B cell (primary cell): Measurements from ENCODE around the gene COL5A3. TPM values are rescaled to one million over a fixed set of nuclear protein-coding genes. Genes with fewer than 3 reads are reported as not detected.

Experiments
- ATAC-seq: fragments of 200-7000 bp; cut with Tn5 transposase; one replicate; pipeline ENCODE4 v1.10.0; 2021; ENCODE audit warnings: low read depth, mild to moderate bottlenecking, moderate number of reproducible peaks, moderate library complexity
- CTCF ChIA-PET: fragments of 350-600 bp; sonication (Branson Sonifier 250); formaldehyde crosslinking; loops from one replicate; lab custom pipeline; 2021; ENCODE audit warnings: antibody characterized with exemption, inconsistent platforms; lab: Charles Lee
- POLR2A ChIA-PET: fragments of 350-600 bp; sonication (Branson Sonifier 250); formaldehyde crosslinking; loops from one replicate; lab custom pipeline; 2021; ENCODE audit warnings: antibody characterized with exemption; lab: Charles Lee
- DNase-seq: peaks from one replicate; pipeline ENCODE4 v3.0.0; 2013
- H2AFZ ChIP-seq: 2 replicates; pipeline ENCODE4 v1.6.1; 2012; ENCODE audit warnings: mild to moderate bottlenecking, low read depth, low read length; ENCODE audit not compliant: insufficient read depth, poor library complexity, severe bottlenecking
- H3K27ac ChIP-seq, 2 donors: 1 replicate in 1 of 2; 2 replicates in 1 of 2; pipeline ENCODE4 v1.5.1; 2012 to 2013; ENCODE audit warnings: low read length in 2 of 2, mild to moderate bottlenecking in 2 of 2, moderate library complexity in 1 of 2
- H3K27me3 ChIP-seq, 4 experiments: fragments of 200-600 bp in 1 of 4; sonication (generic) in 1 of 4; replicated peaks in 1 of 4; 1 replicate in 2 of 4; 2 replicates in 2 of 4; pipeline versions ENCODE4 v1.6.1 to v1.7.0; 2013 to 2016; ENCODE audit warnings: low read length in 3 of 4, mild to moderate bottlenecking in 2 of 4, mixed read lengths in 1 of 4, moderate library complexity in 1 of 4; ENCODE audit not compliant: insufficient read depth in 4 of 4, control insufficient read depth in 3 of 4; ENCODE audit errors: control extremely low read depth in 1 of 4
- H3K36me3 ChIP-seq, 2 experiments: replicated peaks in 1 of 2; 1 replicate in 1 of 2; 2 replicates in 1 of 2; pipeline versions ENCODE4 v1.6.1 to v1.7.1; 2013; ENCODE audit warnings: low read length in 1 of 2; ENCODE audit not compliant: insufficient read depth in 2 of 2, control insufficient read depth in 1 of 2; ENCODE audit errors: control extremely low read depth in 1 of 2, extremely low read depth in 1 of 2
- H3K4me1 ChIP-seq, 2 donors: fragments of 200-600 bp in 1 of 2; sonication (generic) in 1 of 2; 1 replicate in 1 of 2; 2 replicates in 1 of 2; pipeline versions ENCODE4 v1.5.1 to v1.6.1; 2013 to 2017; ENCODE audit warnings: low read length in 2 of 2; ENCODE audit not compliant: control insufficient read depth in 2 of 2, insufficient read depth in 2 of 2
- H3K4me2 ChIP-seq: replicated peaks from 2 replicates; pipeline ENCODE3; 2012; ENCODE audit warnings: mild to moderate bottlenecking, low read depth, low read length; ENCODE audit not compliant: poor library complexity, severe bottlenecking
- H3K4me3 ChIP-seq, 5 experiments: fragments of 200-600 bp in 1 of 5; sonication (generic) in 1 of 5; 1 replicate in 3 of 5; 2 replicates in 2 of 5; pipeline versions ENCODE4 v1.5.1 to v1.7.0; 2011 to 2016; ENCODE audit warnings: low read length in 4 of 5, mild to moderate bottlenecking in 4 of 5, low read depth in 2 of 5, control low read depth in 1 of 5, moderate library complexity in 1 of 5; ENCODE audit not compliant: insufficient read depth in 1 of 5; ENCODE audit errors: control extremely low read depth in 1 of 5, extremely low read depth in 1 of 5
- H3K79me2 ChIP-seq: fragments of 200-600 bp; sonication (generic); one replicate; pipeline ENCODE4 v1.6.0; 2016; ENCODE audit warnings: low read length; ENCODE audit not compliant: control insufficient read depth, insufficient read depth
- H3K9ac ChIP-seq: fragments of 200-600 bp; sonication (generic); 2 replicates; pipeline ENCODE4 v1.6.1; 2017; ENCODE audit warnings: mild to moderate bottlenecking, low read length, moderate library complexity
- H3K9me3 ChIP-seq, 3 donors: one replicate each; pipeline versions ENCODE4 v1.6.1 to v1.7.1; 2013; ENCODE audit warnings: low read length in 2 of 3; ENCODE audit not compliant: control insufficient read depth in 2 of 3, insufficient read depth in 1 of 3; ENCODE audit errors: control extremely low read depth in 1 of 3
- H4K20me1 ChIP-seq: 2 replicates; pipeline ENCODE4 v1.6.0; 2012; ENCODE audit warnings: mild to moderate bottlenecking, low read length; ENCODE audit not compliant: insufficient read depth, control insufficient read depth, poor library complexity, severe bottlenecking
- H3K27ac Mint-ChIP-seq: one replicate; pipeline ENCODE4 v1.8.0; 2021; ENCODE audit warnings: mixed read lengths
- H3K27me3 Mint-ChIP-seq: one replicate; pipeline ENCODE4 v1.8.0; 2021; ENCODE audit warnings: mixed read lengths
- H3K4me1 Mint-ChIP-seq: one replicate; pipeline ENCODE4 v1.8.0; 2021; ENCODE audit warnings: mixed read lengths
- H3K4me3 Mint-ChIP-seq: one replicate; pipeline ENCODE4 v1.8.0; 2021; ENCODE audit warnings: mixed read lengths
- H3K9me3 Mint-ChIP-seq: one replicate; pipeline ENCODE4 v1.8.0; 2022; ENCODE audit warnings: mixed read lengths; ENCODE audit not compliant: insufficient read depth
- CTCF ChIP-seq: fragments of 200-600 bp; IDR thresholded peaks from one replicate; pipeline ENCODE4 v1.8.0; 2022; ENCODE audit warnings: antibody characterized with exemption, mild to moderate bottlenecking
- EZH2 ChIP-seq: IDR thresholded peaks from 2 replicates; pipeline ENCODE4 v1.6.1; 2012; ENCODE audit warnings: borderline replicate concordance, low read depth, mild to moderate bottlenecking, moderate library complexity, low read length; ENCODE audit not compliant: insufficient read depth, poor library complexity, severe bottlenecking
- WGBS: methylation state at CpG from one replicate; pipeline ENCODE4 v1.1.5; 2013; ENCODE audit warnings: missing lambda C conversion rate; ENCODE audit not compliant: insufficient coverage; 5-methylcytosine and 5-hydroxymethylcytosine counted together
- intact Hi-C: fragments of 100-400 bp; cut with micrococcal nuclease; formaldehyde crosslinking; loops from one replicate; pipeline ENCODE4 v1.10.0; 2022
- polyA plus RNA-seq: library from polyadenylated mRNA; depleted of rRNA; stranded (reverse); fragments of >200 nt; gene quantifications from 2 replicates; pipeline ENCODE4 v1.2.3, GENCODE V29; 2012
- total RNA-seq, 2 donors: library from RNA; stranded (reverse); fragments of 120-200 nt in 1 of 2; gene quantifications; 1 replicate in 1 of 2; 2 replicates in 1 of 2; pipeline versions ENCODE4 v1.2.3 to v1.2.4, GENCODE V29; 2013 to 2022

The COL5A3 gene
- total and polyA plus RNA-seq, 2 donors (not counting 1 experiment from before 2014, with no cell fraction given), result 0.01 TPM; not detected in 1

- intact Hi-C loops, result no loop called here
- TF ChIP-seq EZH2, result no peak
- no peak for TF ChIP-seq CTCF
- Histone ChIP-seq H3K27ac (no peak overlapping the region), H4K20me1 (no peaks in the 10 kb centered on the region), H2AFZ (no peak overlapping the region), H3K36me3 (no peaks in the 10 kb centered on the region), H3K4me2 (no peak overlapping the region), H3K27me3 (peaks cover 0 to 52% (median 13%) of the 10 kb centered on the region in 4 experiments), H3K79me2 (no peaks in the 10 kb centered on the region), H3K9me3 (peaks cover 0 to 21% (median 0%) of the 10 kb centered on the region in 3 donors), H3K9ac (no peak overlapping the region), H3K4me3 (no peak overlapping the region), H3K4me1 (peaks cover 0 to 9% of the 10 kb centered on the region in 2 donors)
- ChIA-PET CTCF (no interaction called here), POLR2A (no interaction called here)
- H3K27ac Mint-ChIP-seq, result no peak overlapping the region
- peaks cover 53% of the 10 kb centered on the region for H3K27me3 Mint-ChIP-seq
- no peak overlapping the region for H3K4me3 Mint-ChIP-seq
- ATAC-seq (no peak), DNase-seq (no peak)
- peaks cover 4% of the 10 kb centered on the region for H3K4me1 Mint-ChIP-seq
- WGBS, result 49% methylated on average over 3 of the region's 7 CpGs
- peaks cover 3% of the 10 kb centered on the region for H3K9me3 Mint-ChIP-seq
Measured at GRCh38 chr19:10011974-10012373, 1.7 kb upstream of the COL5A3 start.

GRCh38 chr19:10010939-10011338 is 635 bp upstream of the COL5A3 start:
- DNase-seq (no peak), ATAC-seq (no peak)
- no peak for TF ChIP-seq EZH2
- no peak overlapping the region for H3K4me3 Mint-ChIP-seq
- peaks cover 0 to 26% (median 0%) of the 10 kb centered on the region in 3 donors for H3K9me3 ChIP-seq
- intact Hi-C loops, result no loop called here
- peaks cover 0 to 9% of the 10 kb centered on the region in 2 donors for H3K4me1 ChIP-seq
- H3K4me1 Mint-ChIP-seq, result peaks cover 4% of the 10 kb centered on the region
- H3K27ac ChIP-seq, result no peak overlapping the region
- peaks cover 56% of the 10 kb centered on the region for H3K27me3 Mint-ChIP-seq
- H2AFZ ChIP-seq, result no peak overlapping the region
- WGBS, result 65% methylated on average over 6 of the region's 9 CpGs
- H3K36me3 ChIP-seq, result no peaks in the 10 kb centered on the region
- peak overlapping the region; percentile 3 for H3K27ac Mint-ChIP-seq
- H3K9ac ChIP-seq, result no peak overlapping the region
- H3K4me2 ChIP-seq, result no peak overlapping the region
- peaks cover 3% of the 10 kb centered on the region for H3K9me3 Mint-ChIP-seq
- no peaks in the 10 kb centered on the region for H4K20me1 ChIP-seq
- ChIA-PET POLR2A (no interaction called here), CTCF (no interaction called here)
- no peak overlapping the region for H3K4me3 ChIP-seq
- H3K27me3 ChIP-seq, result peaks cover 0 to 62% (median 16%) of the 10 kb centered on the region in 4 experiments
- H3K79me2 ChIP-seq, result no peaks in the 10 kb centered on the region
